ENCODE data around the gene MAGEA9.
"Not testable (repeated sequence)": the region's sequence is repeated elsewhere in the genome, so short reads cannot be mapped to it uniquely, and the experiment has no call there.

Gene MAGEA9

GRCh38 chrX:149781727-149782126 lies at the start of gene MAGEA9:
MAGEA9 (plus strand) TSS chrX:149781930; CDS start chrX:149786211, 4,281 bp downstream.
- DNase-seq (ENCODE audit: low spot score) = not testable (repeated sequence)

GRCh38 chrX:149742269-149742668 lies 39.5 kb upstream of the MAGEA9 start:
- DNase-seq (ENCODE audit: low spot score) = not testable (repeated sequence)

GRCh38 chrX:149746390-149747007 lies 35.2 kb upstream of the MAGEA9 start:
- not testable (repeated sequence) for DNase-seq (ENCODE audit: low spot score)

GRCh38 chrX:149757206-149758067 lies 24.3 kb upstream of the MAGEA9 start:
- no peak for DNase-seq (ENCODE audit: low spot score)

- no peak for DNase-seq (ENCODE audit: low spot score)
Measured at GRCh38 chrX:149758068-149758714, 23.5 kb upstream of the MAGEA9 start.

GRCh38 chrX:149758715-149759078 lies 23.0 kb upstream of the MAGEA9 start:
- DNase-seq (ENCODE audit: low spot score) = not testable (repeated sequence)

- DNase-seq (ENCODE audit: low spot score) = no peak
Measured at GRCh38 chrX:149759824-149760223, 21.9 kb upstream of the MAGEA9 start.

GRCh38 chrX:149760965-149761364 lies 20.8 kb upstream of the MAGEA9 start:
- no peak for DNase-seq (ENCODE audit: low spot score)

- not testable (repeated sequence) for DNase-seq (ENCODE audit: low spot score)
Measured at GRCh38 chrX:149761858-149762674, 19.7 kb upstream of the MAGEA9 start.

- DNase-seq (ENCODE audit: low spot score) = no peak
Measured at GRCh38 chrX:149762696-149763614, 18.8 kb upstream of the MAGEA9 start.

GRCh38 chrX:149770344-149770743 lies 11.4 kb upstream of the MAGEA9 start:
- DNase-seq (ENCODE audit: low spot score) = not testable (repeated sequence)

- DNase-seq (ENCODE audit: low spot score) = not testable (repeated sequence)
Measured at GRCh38 chrX:149773026-149773425, 8.7 kb upstream of the MAGEA9 start.

- DNase-seq (ENCODE audit: low spot score) = not testable (repeated sequence)
Measured at GRCh38 chrX:149773768-149774167, 8.0 kb upstream of the MAGEA9 start, which contains the start of gene HSFX1. HSFX1 (plus strand) TSS chrX:149774068; CDS start chrX:149774682, 614 bp downstream.

GRCh38 chrX:149777999-149778398 lies 3.7 kb upstream of the MAGEA9 start:
- not testable (repeated sequence) for DNase-seq (ENCODE audit: low spot score)

- not testable (repeated sequence) for DNase-seq (ENCODE audit: low spot score)
Measured at GRCh38 chrX:149795531-149795930, 13.8 kb downstream of the MAGEA9 start.

- DNase-seq (ENCODE audit: low spot score) = peak; percentile 3
Measured at GRCh38 chrX:149799095-149799714, 17.5 kb downstream of the MAGEA9 start.

GRCh38 chrX:149799938-149800337 lies 18.2 kb downstream of the MAGEA9 start:
- DNase-seq (ENCODE audit: low spot score) = no peak

GRCh38 chrX:149803458-149804062 lies 21.8 kb downstream of the MAGEA9 start:
- no peak for DNase-seq (ENCODE audit: low spot score)

- DNase-seq (ENCODE audit: low spot score) = no peak
Measured at GRCh38 chrX:149804102-149804501, 22.4 kb downstream of the MAGEA9 start.

All from CD4-positive, alpha-beta T cell treated with Interleukin-2 at 100 ng/mL for 4 hours (primary cell).